ENCODE data around the gene PRPH2.
"Not testable (repeated sequence)": the region's sequence is repeated elsewhere in the genome, so short reads cannot be mapped to it uniquely, and the experiment has no call there.

The PRPH2 gene

GRCh38 chr6:42696526-42697267 is 25.7 kb downstream of the PRPH2 start:
- no peak for DNase-seq

DNA sequence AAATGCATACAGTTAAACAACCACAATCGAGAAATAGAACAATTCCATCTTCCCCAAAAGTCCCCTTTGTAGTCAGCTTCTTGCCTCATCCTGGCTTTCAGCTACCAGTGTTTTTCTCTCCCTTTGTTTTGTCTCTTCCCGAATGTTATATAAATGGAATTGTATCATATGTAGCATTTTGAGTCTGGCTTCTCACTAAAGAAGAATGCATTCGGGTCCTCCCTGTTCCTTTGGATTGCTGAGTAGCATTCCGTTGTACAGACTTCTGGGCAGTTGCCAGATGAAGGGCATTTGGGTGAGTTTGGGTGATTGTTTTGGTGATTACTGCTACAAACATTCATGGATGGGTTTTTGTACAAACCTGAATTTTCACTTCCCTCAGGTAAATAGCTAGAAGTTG is 27.8 kb downstream of the PRPH2 start:
- DNase-seq: no peak

- DNase-seq: no peak
Measured at GRCh38 chr6:42693725-42694323, 28.6 kb downstream of the PRPH2 start.

GRCh38 chr6:42692137-42692911 is 30.1 kb downstream of the PRPH2 start:
- no peak for DNase-seq

DNA sequence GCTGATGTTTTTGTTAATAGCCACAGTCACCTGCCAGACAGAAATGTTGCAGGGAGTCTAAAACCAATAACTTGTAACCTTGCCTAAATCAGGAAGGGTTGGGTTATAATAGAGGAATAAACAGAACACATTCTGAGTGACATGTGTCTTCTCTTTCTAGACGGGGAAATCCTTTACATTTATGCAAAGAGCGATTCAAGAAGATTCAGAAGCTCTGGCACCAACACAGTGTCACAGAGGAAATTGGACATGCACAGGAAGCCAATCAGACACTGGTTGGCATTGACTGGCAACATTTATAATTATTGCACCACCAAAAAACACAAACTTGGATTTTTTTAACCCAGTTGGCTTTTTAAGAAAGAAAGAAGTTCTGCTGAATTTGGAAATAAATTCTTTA is 31.5 kb downstream of the PRPH2 start:
- DNase-seq: no peak

DNA sequence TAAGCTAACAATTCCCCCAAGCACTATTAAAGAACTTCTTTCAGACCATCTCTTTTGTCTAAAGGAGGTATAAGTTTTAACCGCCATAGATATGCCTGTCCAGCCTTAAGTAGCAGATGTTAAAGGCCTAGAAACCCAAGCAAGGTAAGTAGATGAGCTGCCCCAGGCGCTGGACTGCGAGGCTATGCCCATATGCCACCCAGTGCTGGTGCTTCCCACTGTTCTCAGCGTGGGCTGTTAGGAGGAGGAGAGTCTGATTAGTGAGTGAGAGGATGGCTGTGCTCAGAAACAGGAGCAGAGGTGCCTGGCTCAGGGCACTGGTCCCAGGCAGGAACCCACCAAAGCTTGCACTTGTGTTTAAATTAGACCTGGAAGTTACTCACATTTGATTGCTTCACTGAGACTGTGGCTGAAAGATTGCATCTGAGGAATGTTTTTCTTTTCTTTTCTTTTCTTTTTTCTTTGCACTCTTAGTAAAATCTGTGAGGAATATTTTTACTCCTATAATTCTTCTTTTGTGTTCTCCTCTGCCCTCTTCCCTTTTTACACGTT is 32.2 kb downstream of the PRPH2 start:
- no peak for DNase-seq

DNA sequence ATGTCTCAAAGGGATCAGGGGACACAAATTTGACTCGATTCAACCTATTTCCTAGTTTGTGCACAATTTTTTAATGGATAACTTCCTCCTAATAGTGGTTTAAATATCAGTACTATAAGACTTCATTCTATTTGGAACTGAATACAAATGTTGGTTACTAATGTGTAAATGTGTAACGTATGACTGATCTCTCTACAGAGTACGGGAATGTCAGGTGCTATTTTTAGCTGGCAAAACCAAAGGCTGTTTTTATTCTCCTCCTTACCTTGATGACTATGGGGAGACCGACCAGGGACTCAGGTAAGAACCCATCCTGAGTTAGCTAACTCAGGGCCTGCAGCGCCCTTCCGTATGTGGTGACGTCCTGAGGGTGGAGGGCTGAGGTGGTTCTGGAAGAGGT is 33.0 kb downstream of the PRPH2 start:
- DNase-seq: no peak

GRCh38 chr6:42688281-42688680 is 34.1 kb downstream of the PRPH2 start:
- no peak for DNase-seq

- DNase-seq: no peak
Measured at GRCh38 chr6:42679358-42679757, 43.0 kb downstream of the PRPH2 start.

- DNase-seq: no peak
Measured at GRCh38 chr6:42674780-42675179, 47.6 kb downstream of the PRPH2 start.

- not testable (repeated sequence) for DNase-seq
Measured at GRCh38 chr6:42674368-42674767, 48.0 kb downstream of the PRPH2 start.

DNA sequence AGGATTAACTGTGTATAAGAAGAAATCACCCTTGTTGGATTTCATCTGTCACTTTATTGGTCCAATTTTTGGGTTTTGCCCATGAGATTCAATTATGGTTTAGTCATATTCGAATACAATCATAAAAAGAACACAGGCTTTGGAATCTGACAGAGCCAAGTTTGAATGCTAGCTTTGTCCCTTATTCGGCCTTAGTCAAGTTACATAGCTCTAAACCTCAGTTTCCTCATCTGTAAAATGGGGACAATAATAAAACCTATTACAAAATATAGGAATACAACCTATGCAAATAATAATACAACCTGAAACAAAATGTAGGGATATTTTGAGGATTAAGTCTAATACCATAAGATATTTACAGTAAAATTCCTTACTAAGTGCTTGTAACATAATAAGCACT is 57.7 kb downstream of the PRPH2 start:
- DNase-seq: no peak

DNA sequence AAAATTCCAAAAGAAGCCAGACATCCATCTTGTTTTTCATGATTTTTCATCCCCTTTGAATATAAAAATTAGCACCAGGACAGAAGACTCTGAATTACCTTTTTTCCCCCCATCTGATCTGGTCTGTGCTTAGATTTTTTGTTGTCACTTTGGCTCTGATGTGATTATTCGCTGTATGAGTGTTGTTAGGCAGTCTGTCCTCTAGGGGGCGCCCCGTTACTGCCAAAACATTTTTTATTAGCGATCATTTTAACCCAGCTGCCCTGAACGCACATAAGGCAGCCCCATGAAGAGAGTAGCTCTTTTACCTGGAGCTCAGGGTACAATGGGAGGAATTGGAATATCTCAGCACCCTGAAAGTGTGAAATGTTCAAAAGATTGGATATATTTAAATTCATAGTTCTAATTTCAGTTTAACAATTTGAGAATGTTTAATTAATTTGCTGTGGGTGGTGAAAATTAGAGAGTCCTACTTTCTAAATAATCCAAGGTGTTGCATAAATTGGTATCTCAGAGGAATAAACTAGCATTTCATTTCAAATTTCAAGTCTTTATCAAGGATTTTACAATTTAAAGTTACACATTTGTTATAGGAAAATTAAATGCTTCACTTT is 60.8 kb downstream of the PRPH2 start:
- peak; percentile 74 for DNase-seq

GRCh38 chr6:42659806-42660205 is 62.6 kb downstream of the PRPH2 start:
- DNase-seq: no peak

DNA sequence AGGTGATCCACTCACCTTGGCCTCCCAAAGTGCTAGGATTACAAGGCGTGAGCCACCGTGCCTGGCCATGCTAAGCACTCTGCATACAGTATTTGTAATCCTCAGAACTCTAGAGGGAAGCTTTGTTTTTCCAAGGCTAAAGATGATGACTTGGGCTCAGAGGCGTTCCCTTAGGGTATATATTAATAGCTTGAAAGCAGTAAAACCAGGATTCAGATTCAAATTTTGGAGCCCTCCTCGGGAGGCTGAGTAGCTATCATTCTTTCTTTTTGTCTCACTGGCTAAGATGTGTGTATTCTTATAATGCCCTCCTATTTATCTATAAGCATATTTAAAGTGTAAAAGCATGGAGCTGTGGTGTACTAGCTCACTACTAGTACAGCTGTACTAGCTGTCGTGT is 68.5 kb downstream of the PRPH2 start:
- no peak for DNase-seq

DNA sequence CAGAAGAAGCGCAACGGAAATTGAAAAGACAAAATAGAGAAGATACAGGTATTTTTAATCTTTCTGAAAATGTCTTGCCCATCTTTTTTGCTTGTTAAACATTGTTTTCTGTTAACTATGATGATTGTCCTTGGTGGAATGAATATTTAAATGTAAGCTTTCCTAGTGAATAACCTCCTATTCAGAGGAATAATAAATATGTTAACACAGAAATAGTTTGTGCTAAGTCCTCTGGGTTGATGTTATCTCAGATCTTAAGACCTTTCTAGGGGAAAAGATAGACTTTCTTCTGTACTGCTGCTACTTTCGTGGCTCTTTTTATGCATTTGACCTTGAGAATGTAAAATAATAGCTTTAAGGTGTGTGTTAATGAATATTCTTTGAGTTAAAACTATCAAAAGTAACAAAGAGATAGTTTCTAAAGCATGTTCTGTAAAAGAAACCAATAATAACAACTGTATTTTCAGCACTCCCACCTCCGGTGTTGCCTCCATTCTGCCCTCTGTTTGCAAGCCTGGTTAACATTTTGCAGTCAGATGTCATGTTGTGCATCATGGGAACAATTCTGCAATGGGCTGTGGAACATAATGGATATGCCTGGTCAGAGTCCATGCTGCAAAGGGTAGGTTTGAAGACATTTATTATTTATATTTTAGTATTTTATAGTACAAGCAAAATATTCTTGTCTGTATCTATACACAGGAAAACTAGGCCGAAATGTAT is 70.2 kb downstream of the PRPH2 start:
- DNase-seq: no peak
